Suprapubic skin (tissue), 4 donors: ENCODE data around the gene CTNNBL1.

Source experiments
- EP300 ChIP-seq: sonication (generic); formaldehyde crosslinking; IDR thresholded peaks from one replicate; pipeline ENCODE4 v1.6.1; 2017; ENCODE audit warnings: antibody characterized with exemption
- POLR2A ChIP-seq, 2 donors: fragments of 450-650 bp; IDR thresholded peaks; one replicate each; pipeline ENCODE4 v1.6.1; 2017; ENCODE audit warnings: antibody characterized with exemption in 2 of 2, mild to moderate bottlenecking in 2 of 2, moderate library complexity in 2 of 2
- POLR2AphosphoS5 ChIP-seq, 3 donors: sonication (generic); formaldehyde crosslinking; IDR thresholded peaks; one replicate each; pipeline ENCODE4 v1.6.1; 2017; ENCODE audit warnings: antibody characterized with exemption in 3 of 3
- TF ChIP-seq, protein P1 (sequence below), 2 donors: fragments of 200-600 bp in 1 of 2; fragments of 450-650 bp in 1 of 2; sonication (generic) in 1 of 2; IDR thresholded peaks; one replicate each; pipeline ENCODE4 v1.5.1; 2016 to 2019; ENCODE audit warnings: antibody characterized with exemption in 2 of 2, mild to moderate bottlenecking in 1 of 2, moderate library complexity in 1 of 2

DNA sequence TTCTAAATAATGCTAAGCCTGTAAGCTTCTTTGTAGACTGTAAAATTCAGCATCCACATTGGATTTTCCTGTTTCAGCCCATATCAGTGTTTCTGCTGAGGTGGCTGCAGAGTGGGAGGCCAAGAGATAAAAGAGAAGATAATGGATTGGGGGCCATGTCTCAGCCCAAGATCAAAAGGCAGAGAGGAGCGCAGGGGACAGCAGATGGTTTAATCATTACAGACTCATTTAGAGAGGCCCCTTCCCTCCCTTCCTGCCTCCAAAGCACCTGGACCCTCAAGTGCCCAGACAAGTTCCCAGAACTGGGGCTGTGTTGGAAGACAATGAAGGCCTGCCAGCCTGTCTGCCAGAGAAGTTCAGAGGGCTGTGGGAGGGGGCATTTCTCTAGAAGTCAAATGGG, 20.4 kb upstream of the CTNNBL1 start:
- TF ChIP-seq, protein P1, sequence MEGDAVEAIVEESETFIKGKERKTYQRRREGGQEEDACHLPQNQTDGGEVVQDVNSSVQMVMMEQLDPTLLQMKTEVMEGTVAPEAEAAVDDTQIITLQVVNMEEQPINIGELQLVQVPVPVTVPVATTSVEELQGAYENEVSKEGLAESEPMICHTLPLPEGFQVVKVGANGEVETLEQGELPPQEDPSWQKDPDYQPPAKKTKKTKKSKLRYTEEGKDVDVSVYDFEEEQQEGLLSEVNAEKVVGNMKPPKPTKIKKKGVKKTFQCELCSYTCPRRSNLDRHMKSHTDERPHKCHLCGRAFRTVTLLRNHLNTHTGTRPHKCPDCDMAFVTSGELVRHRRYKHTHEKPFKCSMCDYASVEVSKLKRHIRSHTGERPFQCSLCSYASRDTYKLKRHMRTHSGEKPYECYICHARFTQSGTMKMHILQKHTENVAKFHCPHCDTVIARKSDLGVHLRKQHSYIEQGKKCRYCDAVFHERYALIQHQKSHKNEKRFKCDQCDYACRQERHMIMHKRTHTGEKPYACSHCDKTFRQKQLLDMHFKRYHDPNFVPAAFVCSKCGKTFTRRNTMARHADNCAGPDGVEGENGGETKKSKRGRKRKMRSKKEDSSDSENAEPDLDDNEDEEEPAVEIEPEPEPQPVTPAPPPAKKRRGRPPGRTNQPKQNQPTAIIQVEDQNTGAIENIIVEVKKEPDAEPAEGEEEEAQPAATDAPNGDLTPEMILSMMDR (IDR thresholded peaks at IDR 0.05) = no peak
- no peak for TF ChIP-seq POLR2A (IDR thresholded peaks at IDR 0.05)
- TF ChIP-seq POLR2AphosphoS5 (IDR thresholded peaks at IDR 0.05) = no peak
- TF ChIP-seq EP300 = no peak
